ENCODE data around the gene NRAP. TPM values are rescaled to one million over a fixed set of nuclear protein-coding genes. Genes with fewer than 3 reads are reported as not detected.
"Not testable (repeated sequence)": the region's sequence is repeated elsewhere in the genome, so short reads cannot be mapped to it uniquely, and the experiment has no call there.

Gene NRAP
- total RNA-seq, 1 donor from 2014 or later: not detected

- Mint-ChIP-seq H3K9me3 (ENCODE audit: unreplicated experiment) (no peaks in the 10 kb centered on the region), H3K4me3 (ENCODE audit: unreplicated experiment) (no peak overlapping the region), H3K4me1 (ENCODE audit: unreplicated experiment) (no peaks in the 10 kb centered on the region), H3K27me3 (ENCODE audit: unreplicated experiment) (peaks cover 68% of the 10 kb centered on the region), H3K36me3 (ENCODE audit: unreplicated experiment) (no peaks in the 10 kb centered on the region), H3K27ac (ENCODE audit: unreplicated experiment) (no peak overlapping the region)
- TF ChIP-seq CTCF (IDR thresholded peaks at IDR 0.05): no peak
- no peak for DNase-seq (ENCODE audit: extremely low spot score, unreplicated experiment)
Measured at GRCh38 chr10:113657544-113657943, 6.3 kb downstream of the NRAP start.

- Mint-ChIP-seq H3K27me3 (ENCODE audit: unreplicated experiment) (peaks cover 67% of the 10 kb centered on the region), H3K4me3 (ENCODE audit: unreplicated experiment) (no peak overlapping the region), H3K4me1 (ENCODE audit: unreplicated experiment) (no peaks in the 10 kb centered on the region), H3K27ac (ENCODE audit: unreplicated experiment) (no peak overlapping the region), H3K9me3 (ENCODE audit: unreplicated experiment) (no peaks in the 10 kb centered on the region), H3K36me3 (ENCODE audit: unreplicated experiment) (no peaks in the 10 kb centered on the region)
- DNase-seq (ENCODE audit: extremely low spot score, unreplicated experiment): no peak
- TF ChIP-seq CTCF (IDR thresholded peaks at IDR 0.05): no peak
Measured at GRCh38 chr10:113656896-113657295, 6.9 kb downstream of the NRAP start.

- not testable (repeated sequence) for H3K27ac Mint-ChIP-seq (ENCODE audit: unreplicated experiment); H3K36me3 Mint-ChIP-seq (ENCODE audit: unreplicated experiment); H3K4me1 Mint-ChIP-seq (ENCODE audit: unreplicated experiment); DNase-seq (ENCODE audit: extremely low spot score, unreplicated experiment); H3K9me3 Mint-ChIP-seq (ENCODE audit: unreplicated experiment); H3K4me3 Mint-ChIP-seq (ENCODE audit: unreplicated experiment)
- H3K27me3 Mint-ChIP-seq (ENCODE audit: unreplicated experiment): peaks cover 50% of the 10 kb centered on the region
Measured at GRCh38 chr10:113652456-113652855, 11.4 kb downstream of the NRAP start.

- no peaks in the 10 kb centered on the region for H3K36me3 Mint-ChIP-seq (ENCODE audit: unreplicated experiment)
- H3K27me3 Mint-ChIP-seq (ENCODE audit: unreplicated experiment): peaks cover 47% of the 10 kb centered on the region
- TF ChIP-seq CTCF (IDR thresholded peaks at IDR 0.05): no peak
Measured at GRCh38 chr10:113651898-113652297, 11.9 kb downstream of the NRAP start.

GRCh38 chr10:113651021-113651420, 12.8 kb downstream of the NRAP start:
- Mint-ChIP-seq H3K9me3 (ENCODE audit: unreplicated experiment) (no peaks in the 10 kb centered on the region), H3K36me3 (ENCODE audit: unreplicated experiment) (no peaks in the 10 kb centered on the region), H3K4me3 (ENCODE audit: unreplicated experiment) (no peak overlapping the region), H3K27me3 (ENCODE audit: unreplicated experiment) (peaks cover 46% of the 10 kb centered on the region), H3K27ac (ENCODE audit: unreplicated experiment) (no peak overlapping the region), H3K4me1 (ENCODE audit: unreplicated experiment) (no peaks in the 10 kb centered on the region)
- TF ChIP-seq CTCF (IDR thresholded peaks at IDR 0.05): no peak
- DNase-seq (ENCODE audit: extremely low spot score, unreplicated experiment): no peak

More at GRCh38 chr10:113651898-113652297, 11.9 kb downstream of the NRAP start:
- no peak overlapping the region for H3K27ac Mint-ChIP-seq (ENCODE audit: unreplicated experiment)
- H3K4me1 Mint-ChIP-seq (ENCODE audit: unreplicated experiment): no peaks in the 10 kb centered on the region
- no peak for DNase-seq (ENCODE audit: extremely low spot score, unreplicated experiment)
- H3K4me3 Mint-ChIP-seq (ENCODE audit: unreplicated experiment): no peak overlapping the region
- H3K9me3 Mint-ChIP-seq (ENCODE audit: unreplicated experiment): no peaks in the 10 kb centered on the region

GRCh38 chr10:113650172-113650571, 13.7 kb downstream of the NRAP start:
- Mint-ChIP-seq H3K4me1 (ENCODE audit: unreplicated experiment) (no peaks in the 10 kb centered on the region), H3K9me3 (ENCODE audit: unreplicated experiment) (no peaks in the 10 kb centered on the region), H3K36me3 (ENCODE audit: unreplicated experiment) (no peaks in the 10 kb centered on the region), H3K27me3 (ENCODE audit: unreplicated experiment) (peaks cover 48% of the 10 kb centered on the region), H3K27ac (ENCODE audit: unreplicated experiment) (no peak overlapping the region), H3K4me3 (ENCODE audit: unreplicated experiment) (no peak overlapping the region)
- TF ChIP-seq CTCF (IDR thresholded peaks at IDR 0.05): no peak
- no peak for DNase-seq (ENCODE audit: extremely low spot score, unreplicated experiment)

All from osteocyte (in vitro differentiated cells).